Measurements from ENCODE around the gene KANSL1. TPM values are rescaled to one million over a fixed set of nuclear protein-coding genes. Genes with fewer than 3 reads are reported as not detected.
A peak's percentile ranks its signal among the peaks of the same experiment; 100 is the strongest.

KANSL1 gene
- total and polyA plus RNA-seq, 10 of the 15 experiments (the other 5 are each of a cell fraction or from before 2014, with no cell fraction given): 4.7 to 60.6 (median 28.0) TPM

GRCh38 chr17:45990886-45991285, 202.3 kb downstream of the KANSL1 start:
- SMC1A ChIA-PET (ENCODE audit: uncharacterized antibody, unreplicated experiment): interaction anchor here (0.9 to 1.7 kb wide), 2 partner anchors 10 to 18 kb away, joined by 3 to 4 read pairs; no protein-coding TSS in a partner anchor
- RAD21 ChIA-PET (ENCODE audit: unreplicated experiment): interaction anchor here (1.2 kb wide), 1 partner anchor 17 kb away, joined by 3 read pairs; no protein-coding TSS in a partner anchor
- no peak for DNase-seq (ENCODE audit: low read depth, low spot score)
- TF ChIP-seq SKIL (IDR thresholded peaks at IDR 0.05; ENCODE audit: low read depth, poor library complexity, severe bottlenecking): no peak
- TF ChIP-seq KDM1A (IDR thresholded peaks at IDR 0.05; ENCODE audit: borderline replicate concordance): no peak
- TF ChIP-seq ZZZ3 (IDR thresholded peaks at IDR 0.05; ENCODE audit: control insufficient read depth, insufficient read length, low read depth): no peak
- no peak for TF ChIP-seq MYC (IDR thresholded peaks at IDR 0.05; ENCODE audit: insufficient read depth, insufficient read length, insufficient replicate concordance, low read length, severe bottlenecking)
- no peak for TF ChIP-seq SMC3 (IDR thresholded peaks at IDR 0.05; ENCODE audit: borderline replicate concordance, low read length)
- no peak for TF ChIP-seq TCF12 (IDR thresholded peaks at IDR 0.05; ENCODE audit: low read depth, low read length)
- no peak for TF ChIP-seq SP1 (IDR thresholded peaks at IDR 0.05; ENCODE audit: low read depth, low read length)
- TF ChIP-seq MEF2B (IDR thresholded peaks at IDR 0.05; ENCODE audit: partially characterized antibody, poor library complexity, severe bottlenecking): no peak
- no peak for TF ChIP-seq CBX3 (IDR thresholded peaks at IDR 0.05; ENCODE audit: borderline replicate concordance, low read depth)
- no peak for TF ChIP-seq MTA3 (IDR thresholded peaks at IDR 0.05; ENCODE audit: borderline replicate concordance, low read length)
- no peak for TF ChIP-seq SREBF1 (IDR thresholded peaks at IDR 0.05; ENCODE audit: low read length)
- no peak for TF ChIP-seq ATF3 (IDR thresholded peaks at IDR 0.05; ENCODE audit: borderline replicate concordance, extremely low read depth, low read depth, low read length)
- no peak for TF ChIP-seq RAD21 (IDR thresholded peaks at IDR 0.05; ENCODE audit: insufficient read depth, low read depth, low read length)
- TF ChIP-seq PAX5 (IDR thresholded peaks at IDR 0.05; ENCODE audit: borderline replicate concordance, low read depth, low read length): no peak
- no peak for TF ChIP-seq HSF1 (IDR thresholded peaks at IDR 0.05; ENCODE audit: low read depth, low read length)

More at GRCh38 chr17:45990886-45991285, 202.3 kb downstream of the KANSL1 start:
- intact Hi-C loops (cut with micrococcal nuclease; ENCODE audit: unreplicated experiment): no loop called here
- POLR2A ChIA-PET: no interaction called here
- Histone ChIP-seq H4K20me1 (ENCODE audit: control insufficient read depth, insufficient read depth) (no peaks in the 10 kb centered on the region), H3K36me3 (ENCODE audit: control insufficient read depth in 2 of 2, insufficient read depth in 2 of 2, low read length in 1 of 2) (no peaks in the 10 kb centered on the region), H3K27me3 (replicated peaks in 1 of 2; ENCODE audit: control insufficient read depth in 2 of 2, insufficient read depth in 2 of 2, low read length in 1 of 2) (no peaks in the 10 kb centered on the region), H3K4me2 (ENCODE audit: control insufficient read depth, insufficient read depth) (no peak overlapping the region), H3K9me3 (replicated peaks; ENCODE audit: control insufficient read depth, insufficient read depth, low read length) (no peaks in the 10 kb centered on the region), H3K9ac (ENCODE audit: control insufficient read depth, insufficient read depth, low read length) (no peak overlapping the region), H3K79me2 (ENCODE audit: control insufficient read depth, insufficient read depth, low read length) (no peaks in the 10 kb centered on the region), H2AFZ (ENCODE audit: control insufficient read depth, low read depth, low read length) (no peak overlapping the region), H3K4me3 (no peak overlapping the region), H3K27ac (ENCODE audit: control insufficient read depth, insufficient read depth) (no peak overlapping the region), H3K4me1 (ENCODE audit: control insufficient read depth, insufficient read depth, low read length) (no peaks in the 10 kb centered on the region)
- no peak for FAIRE-seq
- ATAC-seq: peak; percentile 37; the same call in 2 of the 3 replicates
- no TSS peak for BruUV-seq (replicated peaks)
- 63% methylated on average over 6 of the region's 6 CpGs for WGBS (ENCODE audit: insufficient coverage, insufficient replicate concordance, low lambda C conversion rate, missing lambda C conversion rate)
- CTCF ChIA-PET: interaction anchor here (1.2 to 1.7 kb wide), 2 partner anchors 11 to 15 kb away, joined by 3 to 6 read pairs; no protein-coding TSS in a partner anchor
- in situ Hi-C loops (cut with MboI): no loop called here
